ENCODE measurements around the gene ICAM3. TPM values are rescaled to one million over a fixed set of nuclear protein-coding genes. Genes with fewer than 3 reads are reported as not detected.
"Not testable (repeated sequence)": the region's sequence is repeated elsewhere in the genome, so short reads cannot be mapped to it uniquely, and the experiment has no call there.

Gene ICAM3, protein sequence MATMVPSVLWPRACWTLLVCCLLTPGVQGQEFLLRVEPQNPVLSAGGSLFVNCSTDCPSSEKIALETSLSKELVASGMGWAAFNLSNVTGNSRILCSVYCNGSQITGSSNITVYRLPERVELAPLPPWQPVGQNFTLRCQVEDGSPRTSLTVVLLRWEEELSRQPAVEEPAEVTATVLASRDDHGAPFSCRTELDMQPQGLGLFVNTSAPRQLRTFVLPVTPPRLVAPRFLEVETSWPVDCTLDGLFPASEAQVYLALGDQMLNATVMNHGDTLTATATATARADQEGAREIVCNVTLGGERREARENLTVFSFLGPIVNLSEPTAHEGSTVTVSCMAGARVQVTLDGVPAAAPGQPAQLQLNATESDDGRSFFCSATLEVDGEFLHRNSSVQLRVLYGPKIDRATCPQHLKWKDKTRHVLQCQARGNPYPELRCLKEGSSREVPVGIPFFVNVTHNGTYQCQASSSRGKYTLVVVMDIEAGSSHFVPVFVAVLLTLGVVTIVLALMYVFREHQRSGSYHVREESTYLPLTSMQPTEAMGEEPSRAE
- 8.7 TPM for total RNA-seq

DNA sequence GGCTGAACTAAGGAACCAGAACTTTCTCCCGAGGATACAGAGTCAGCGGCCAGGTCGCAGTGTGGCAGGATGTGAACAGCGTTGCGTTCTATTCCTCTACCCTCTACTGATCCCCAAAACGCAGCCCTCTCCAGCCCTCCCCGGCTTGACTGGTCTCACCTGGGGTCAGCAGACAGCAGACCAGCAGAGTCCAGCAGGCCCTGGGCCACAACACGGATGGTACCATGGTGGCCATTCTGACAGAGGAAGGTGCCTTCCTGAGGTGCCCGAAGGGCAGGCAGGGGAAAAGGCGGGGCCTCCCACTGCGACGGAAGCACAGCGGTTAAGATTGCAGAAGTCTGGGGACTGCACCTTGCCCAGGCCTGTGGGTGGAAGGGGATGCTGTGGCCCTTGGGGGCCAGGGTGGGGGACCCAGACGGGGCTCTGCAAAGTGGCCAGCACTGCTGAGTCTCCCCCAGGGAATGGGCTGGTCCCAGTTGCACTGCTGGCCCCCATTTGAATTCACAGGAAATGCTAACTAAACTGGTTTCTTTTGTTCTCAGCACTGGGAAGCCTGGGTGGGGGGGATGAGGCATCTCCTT is at the start of gene ICAM3:
TSS of gene ICAM3 (minus strand) at position 245 of the 581 bp plus-strand sequence. CDS start at position 235, 10 bp downstream.
- DNase-seq (ENCODE audit: low spot score), result no peak

DNA sequence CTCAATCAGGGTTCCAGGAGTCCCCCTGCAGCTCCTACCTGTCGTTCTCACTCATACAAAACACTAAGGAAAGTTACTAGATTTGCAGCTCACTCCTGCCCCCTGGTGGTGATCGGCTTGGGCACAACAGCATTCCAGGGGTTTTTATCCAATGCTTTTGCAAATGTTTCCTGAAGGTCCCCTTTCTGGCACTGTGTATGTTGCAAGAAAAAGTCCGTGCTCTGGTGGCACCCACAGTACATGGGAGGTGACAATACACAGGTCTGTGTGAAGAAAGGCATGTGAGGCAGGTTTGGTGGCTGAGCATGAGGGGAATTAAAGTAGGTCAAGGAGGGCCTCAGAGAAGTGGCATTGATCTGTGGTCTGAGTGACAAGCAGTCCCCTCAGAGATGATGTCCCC is 49.5 kb upstream of the ICAM3 start:
- peak; percentile 91 for DNase-seq (ENCODE audit: low spot score)

DNA sequence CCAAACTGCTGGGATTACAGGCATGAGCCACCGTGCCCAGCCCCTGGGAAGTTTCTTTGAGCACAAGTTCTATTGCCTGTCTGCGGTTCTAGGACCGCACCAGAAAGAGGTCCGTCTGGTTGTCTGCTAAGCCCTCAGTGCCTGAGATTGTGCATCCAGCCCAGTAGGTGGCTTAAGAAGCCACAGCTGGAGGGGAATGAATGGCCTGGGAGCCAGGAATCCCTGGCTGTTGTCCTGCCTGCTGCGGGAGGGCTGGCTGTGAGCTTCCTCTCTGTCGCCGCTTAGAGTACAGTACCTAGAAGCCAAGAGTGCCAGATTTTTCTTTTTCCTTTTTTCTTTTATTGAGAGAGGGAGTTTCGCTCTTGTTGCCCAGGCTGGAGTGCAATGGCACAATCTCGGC is 45.2 kb upstream of the ICAM3 start:
- DNase-seq (ENCODE audit: low spot score), result no peak

DNA sequence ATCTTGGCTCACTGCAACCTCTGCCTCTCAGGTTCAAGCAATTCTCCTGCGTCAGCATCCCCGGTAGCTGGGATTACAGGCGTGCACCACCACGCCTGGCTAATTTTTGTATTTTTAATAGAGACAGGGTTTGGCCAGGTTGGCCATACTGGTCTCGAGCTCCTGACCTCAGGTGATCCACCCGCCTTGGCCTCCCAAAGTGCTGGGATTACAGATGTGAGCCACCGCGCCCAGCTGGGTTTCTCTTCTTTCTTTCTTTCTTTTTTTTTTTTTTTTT is 43.7 kb upstream of the ICAM3 start:
- DNase-seq (ENCODE audit: low spot score), result not testable (repeated sequence)

DNA sequence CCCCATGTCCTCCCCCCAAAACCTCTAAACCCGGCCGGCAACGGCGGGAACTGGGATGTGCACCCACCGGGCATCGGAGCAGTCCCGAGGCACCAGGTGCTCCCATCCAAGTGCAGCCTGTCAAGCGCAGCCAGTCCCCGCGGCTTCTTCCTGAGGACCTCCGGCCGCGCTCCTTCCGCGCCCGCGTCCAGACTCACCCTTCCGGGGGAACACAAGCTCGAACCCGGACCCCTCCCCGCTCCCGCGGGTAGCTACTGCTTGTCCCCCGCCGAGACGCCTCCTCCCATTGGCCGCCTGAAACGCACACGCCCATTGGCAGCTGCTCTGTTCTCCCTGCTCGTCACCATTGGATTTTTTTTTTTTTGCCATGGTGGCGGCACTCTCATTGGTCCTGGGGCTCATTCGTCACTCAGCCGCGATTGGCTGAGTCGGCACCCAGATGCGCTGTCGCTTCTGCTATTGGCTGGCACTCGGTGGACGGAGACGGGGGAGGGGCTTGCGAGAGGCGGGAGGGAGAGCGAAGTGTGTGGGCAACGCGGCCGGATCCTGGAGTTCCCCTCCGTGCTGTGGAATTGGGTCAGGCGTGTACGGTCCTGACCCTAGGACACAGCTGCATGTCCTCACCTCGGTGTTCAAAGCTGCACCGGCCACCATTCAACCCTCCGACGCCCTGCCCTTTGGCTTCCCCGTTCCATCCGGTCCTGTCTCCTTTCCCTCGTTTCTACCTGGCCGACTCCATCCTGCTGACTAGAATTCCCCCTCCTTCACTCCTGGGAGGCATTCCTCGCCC is 41.1 kb upstream of the ICAM3 start, which contains the start of gene TYK2:
TSS of gene TYK2 (minus strand) at position 260 of the 790 bp plus-strand sequence. CDS start 2,166 bp downstream, outside the sequence.
- DNase-seq (ENCODE audit: low spot score), result peak; percentile 98

DNA sequence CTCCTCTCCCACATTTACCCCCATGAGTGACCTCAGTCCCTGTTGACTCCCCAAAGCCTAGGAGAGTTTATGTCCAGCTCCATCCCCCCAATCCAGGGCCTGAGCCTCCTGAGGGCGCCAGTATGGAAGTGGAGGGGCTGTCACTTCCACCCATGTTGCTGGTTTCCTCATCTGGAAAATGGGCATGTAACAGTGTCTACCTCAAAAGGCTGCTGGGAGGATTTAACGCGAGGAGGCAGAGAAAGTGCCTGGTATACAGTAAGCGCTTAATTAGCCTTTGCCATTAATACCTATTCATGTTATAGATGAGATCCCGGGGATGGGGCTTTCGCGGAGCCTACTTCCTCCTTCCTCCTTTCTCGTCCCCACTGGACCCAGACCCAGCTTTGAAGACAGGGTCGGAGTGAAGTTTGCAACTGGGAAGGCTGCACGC is 40.5 kb upstream of the ICAM3 start:
- no peak for DNase-seq (ENCODE audit: low spot score)

DNA sequence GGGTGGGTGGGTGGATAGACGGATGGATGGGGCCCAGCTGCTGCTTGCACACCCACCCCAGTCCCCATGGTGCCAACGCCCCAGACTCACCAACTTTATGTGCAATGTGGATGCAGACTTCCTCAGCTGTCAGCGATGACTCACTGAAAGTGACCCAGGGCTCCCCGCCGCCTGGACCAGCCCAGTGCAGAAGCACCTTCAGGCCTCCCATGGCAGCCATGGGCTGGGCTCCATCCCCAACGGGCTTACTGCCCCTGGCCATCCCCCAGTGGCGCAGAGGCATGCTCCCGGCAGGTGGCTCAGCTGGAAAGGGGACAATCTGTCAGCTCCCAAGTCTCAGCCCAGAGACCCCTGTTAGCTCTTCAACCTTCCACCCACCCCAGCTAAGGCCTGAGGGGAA is 38.7 kb upstream of the ICAM3 start:
- no peak for DNase-seq (ENCODE audit: low spot score)

DNA sequence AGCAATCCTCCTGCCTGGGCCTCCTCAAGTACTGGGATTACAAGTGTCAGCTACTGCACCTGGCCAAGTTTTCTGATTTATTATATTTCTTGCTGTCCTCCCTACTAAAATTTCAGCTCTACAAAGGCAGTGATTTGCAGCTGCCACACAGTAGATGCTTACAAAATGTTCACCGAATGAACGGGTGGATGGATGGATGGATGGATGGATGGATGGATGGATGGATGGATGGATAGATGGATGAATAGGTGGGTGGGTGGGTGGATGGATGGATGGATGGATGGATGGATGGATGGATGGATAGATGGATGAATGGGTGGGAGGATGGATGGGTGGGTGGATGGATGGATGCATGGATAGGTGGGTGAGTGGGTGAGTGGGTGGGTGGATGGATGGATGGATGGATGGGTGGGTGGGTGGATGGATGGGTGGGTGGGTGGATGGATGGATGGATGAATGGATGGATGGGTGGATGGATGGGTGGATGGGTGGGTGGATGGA is 37.8 kb upstream of the ICAM3 start:
- not testable (repeated sequence) for DNase-seq (ENCODE audit: low spot score)

DNA sequence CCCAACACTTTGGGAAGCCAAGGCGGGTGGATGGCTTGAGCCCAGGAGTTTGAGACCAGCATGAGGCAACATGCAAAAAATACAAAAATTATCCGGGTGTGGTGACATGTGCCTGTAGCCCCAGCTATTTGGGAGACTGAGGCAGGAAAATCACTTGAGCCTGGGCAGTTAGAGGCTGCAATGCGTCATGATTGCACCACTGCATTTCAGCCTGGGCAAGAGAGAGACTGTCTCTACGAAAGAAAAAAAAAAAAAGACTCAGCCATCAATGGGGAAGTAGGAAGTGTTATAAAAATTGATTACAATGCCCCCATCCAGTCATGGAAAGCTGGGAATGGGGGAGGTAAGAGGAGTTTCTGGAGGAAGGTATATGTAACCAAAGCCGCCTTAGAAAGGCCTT is 35.5 kb upstream of the ICAM3 start:
- DNase-seq (ENCODE audit: low spot score), result no peak

DNA sequence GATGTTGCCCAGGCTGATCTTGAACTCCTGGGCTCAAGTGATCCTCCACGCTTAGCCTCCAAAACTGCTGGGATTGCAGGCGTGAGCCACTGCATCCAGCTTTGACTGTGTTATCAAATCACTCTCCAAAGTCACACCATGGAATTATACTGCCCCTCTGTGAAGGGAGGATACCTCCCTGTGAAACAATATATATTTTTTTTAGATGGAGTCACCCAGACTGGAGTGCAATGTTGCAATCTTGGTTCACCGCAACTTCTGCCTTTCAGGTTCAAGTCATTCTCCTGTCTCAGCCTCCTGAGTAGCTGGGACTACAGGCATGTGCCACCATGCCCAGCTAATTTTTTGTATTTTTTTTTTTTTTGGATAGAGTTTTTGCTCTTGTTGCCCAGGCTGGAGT is 33.3 kb upstream of the ICAM3 start:
- DNase-seq (ENCODE audit: low spot score), result no peak

DNA sequence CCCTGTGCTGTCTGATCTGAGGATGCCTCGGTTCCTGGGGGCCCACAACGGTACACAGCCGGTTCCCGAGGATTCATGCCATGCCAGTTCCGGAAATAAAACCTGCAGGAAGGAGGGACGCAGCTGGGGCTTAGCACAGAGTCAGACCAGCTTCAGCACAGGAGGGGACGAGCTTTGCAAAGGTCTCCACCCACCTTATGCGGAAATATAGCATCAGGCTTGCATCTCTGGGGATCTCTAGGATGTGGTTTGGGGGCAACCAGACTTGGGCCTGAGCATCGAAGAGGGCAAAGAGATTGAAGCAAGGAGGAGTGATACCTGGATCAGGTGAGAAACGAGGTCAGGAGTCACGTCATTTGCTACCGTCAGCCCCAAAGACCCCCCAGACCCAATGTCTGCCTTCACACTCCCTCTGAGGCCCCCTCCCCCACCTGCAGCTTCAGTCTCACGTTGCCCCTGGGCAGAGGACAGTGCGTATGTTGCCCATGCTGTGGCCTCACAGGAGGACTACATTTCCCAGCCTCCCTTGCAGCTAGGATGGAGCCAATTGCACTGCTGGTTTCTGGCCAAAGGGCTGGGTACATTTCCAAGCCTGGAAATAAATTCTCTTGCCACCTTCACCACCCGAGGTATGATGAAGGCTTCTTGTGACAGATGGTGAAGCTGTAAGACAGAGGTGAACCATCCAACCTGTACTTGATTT is 28.8 kb upstream of the ICAM3 start:
- DNase-seq (ENCODE audit: low spot score), result no peak

DNA sequence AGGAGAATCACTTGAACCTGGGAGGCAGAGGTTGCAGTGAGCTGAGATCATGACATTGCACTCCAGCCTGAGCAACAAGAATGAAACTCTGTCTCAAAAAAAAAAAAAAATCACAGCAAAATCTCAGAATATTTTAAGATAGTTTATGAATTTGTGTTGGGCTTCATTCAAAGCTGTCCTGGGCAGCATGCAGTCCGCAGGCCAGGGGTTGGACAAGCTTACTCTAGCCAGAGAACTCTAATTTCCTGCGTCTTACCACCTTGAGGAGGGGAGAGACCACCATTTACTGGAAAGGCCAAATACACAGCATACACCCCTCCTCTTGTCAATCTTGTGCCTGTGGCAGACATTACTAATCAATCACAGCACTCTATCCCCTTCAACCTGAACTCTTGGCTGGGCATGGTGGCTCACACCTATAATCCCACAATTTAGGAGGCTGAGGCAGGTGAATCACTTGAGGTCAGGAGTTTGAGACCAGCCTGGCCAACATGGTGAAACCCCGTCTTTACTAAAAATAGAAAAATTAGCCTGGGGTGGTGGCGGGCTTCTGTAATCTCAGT is 27.6 kb upstream of the ICAM3 start:
- not testable (repeated sequence) for DNase-seq (ENCODE audit: low spot score)

DNA sequence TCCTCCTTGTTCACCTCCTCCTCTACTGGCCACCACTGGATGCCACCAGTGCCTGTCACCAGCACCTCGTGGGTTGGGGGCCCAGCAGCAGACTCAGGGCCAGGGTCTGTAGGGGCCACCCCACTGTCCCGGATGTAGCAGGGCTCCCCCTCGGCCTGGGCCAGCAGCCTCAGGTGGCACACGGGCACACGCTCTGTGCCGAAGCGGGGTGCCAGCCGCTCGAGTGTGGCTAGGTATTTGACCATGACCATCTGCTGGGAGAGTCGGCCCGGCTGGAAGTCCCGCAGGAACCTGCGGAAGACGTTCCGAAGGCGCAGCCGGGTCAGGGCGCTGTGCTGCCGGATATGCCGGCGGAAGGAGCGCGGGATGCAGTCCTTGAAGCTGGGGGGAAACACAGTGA is 26.1 kb upstream of the ICAM3 start:
- no peak for DNase-seq (ENCODE audit: low spot score)

DNA sequence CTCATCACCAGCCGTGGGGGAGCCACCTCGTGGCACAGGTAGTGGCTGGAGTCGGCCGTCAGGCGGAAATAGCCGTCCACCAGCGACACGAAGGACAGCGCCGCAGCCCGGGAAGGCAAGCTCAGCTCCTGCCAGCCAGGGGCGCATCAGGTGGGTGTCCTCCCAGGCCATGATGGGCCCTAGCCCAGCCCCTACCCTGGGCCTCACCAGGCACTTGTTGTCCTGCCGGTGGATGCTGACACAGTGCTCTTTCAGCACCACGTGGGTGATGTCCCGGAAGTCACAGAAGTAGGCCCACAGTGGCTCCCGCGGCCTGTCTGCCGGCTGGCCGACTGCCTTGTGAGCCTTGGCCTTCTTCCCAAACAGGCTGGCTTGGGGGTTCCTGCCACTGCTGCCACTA is 25.2 kb upstream of the ICAM3 start:
- DNase-seq (ENCODE audit: low spot score), result no peak

DNA sequence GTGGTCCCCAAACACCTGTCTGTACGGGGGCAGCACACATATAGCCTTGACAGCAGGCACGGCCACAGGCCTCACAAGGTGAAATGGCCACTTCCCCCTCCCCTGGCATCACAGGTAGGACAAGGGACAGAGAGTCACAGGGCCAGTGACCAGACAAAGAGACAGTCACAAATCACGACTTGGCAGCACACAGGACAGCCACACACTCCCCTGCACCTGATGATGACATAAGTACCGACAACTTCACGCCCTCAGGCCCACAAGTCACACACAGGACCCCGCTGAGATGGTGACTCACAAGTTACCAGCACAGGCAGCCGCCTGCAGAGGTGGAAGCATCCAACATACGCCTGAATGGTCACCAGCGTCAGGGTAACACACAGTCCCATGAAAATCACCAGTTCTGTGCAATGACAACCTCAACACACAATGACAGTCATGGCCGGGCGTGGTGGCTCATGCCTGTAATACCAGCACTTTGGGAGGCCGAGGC is 24.4 kb upstream of the ICAM3 start:
- no peak for DNase-seq (ENCODE audit: low spot score)

DNA sequence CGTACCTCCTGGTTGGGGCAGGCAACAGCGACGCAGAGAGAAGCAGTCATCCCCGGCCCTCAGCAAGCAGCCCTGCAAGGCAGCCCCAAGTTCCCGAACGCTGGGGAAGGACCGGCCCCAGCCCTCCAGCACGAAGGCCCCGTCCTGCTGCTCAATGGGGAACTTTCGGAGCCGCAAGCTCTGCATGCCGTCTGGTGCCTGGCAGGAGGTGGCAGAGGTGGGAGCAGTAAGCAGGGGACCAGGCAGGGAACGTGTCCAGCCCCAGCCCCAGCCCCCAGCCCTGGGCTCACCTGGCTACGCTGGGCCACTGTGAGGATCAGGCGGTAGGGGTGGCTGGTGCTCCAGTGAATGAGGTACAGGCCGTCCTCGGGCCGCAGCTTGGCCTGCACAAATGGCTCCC is 22.8 kb upstream of the ICAM3 start:
- DNase-seq (ENCODE audit: low spot score), result no peak

DNA sequence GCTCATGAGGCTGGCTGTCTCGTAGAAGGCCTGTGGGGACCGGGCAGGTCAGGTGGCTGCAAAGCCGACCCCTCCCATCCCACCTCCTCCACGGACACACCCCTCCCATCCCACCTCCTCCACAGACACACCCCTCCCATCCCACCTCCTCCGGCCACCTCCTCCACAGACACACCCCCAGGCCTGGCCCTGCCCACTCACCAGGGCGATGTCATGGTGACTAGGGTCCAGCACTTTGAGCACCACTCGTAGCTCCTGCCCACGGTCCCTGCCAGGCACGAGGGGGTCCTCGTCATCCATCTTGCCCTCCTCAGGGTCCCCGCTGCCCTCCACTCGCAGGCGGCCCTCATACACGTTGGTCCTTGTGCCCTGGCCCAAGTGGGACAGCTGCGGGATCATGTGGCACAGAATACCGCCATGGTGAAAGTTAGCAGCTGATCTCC is 22.2 kb upstream of the ICAM3 start:
- no peak for DNase-seq (ENCODE audit: low spot score)

DNA sequence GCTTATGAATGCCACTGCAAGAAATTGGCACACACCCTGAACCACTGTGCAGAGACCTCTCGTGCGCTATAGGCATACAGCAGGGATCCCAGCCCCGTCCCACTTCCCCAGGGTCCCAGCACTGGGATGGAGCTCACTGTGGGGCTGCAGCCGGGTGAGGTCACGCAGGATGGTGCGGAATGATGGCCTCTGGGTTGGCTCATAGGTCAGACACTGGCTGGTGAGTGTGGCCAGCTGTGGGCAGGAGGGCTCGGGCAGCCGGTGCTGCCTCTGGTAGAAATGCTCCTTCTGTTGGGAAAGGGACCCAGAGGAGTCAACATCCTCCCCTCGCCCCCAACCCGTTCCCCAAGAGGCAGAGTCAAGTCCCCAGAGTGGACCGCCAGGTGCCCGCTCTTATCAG is 17.0 kb upstream of the ICAM3 start:
- no peak for DNase-seq (ENCODE audit: low spot score)

DNA sequence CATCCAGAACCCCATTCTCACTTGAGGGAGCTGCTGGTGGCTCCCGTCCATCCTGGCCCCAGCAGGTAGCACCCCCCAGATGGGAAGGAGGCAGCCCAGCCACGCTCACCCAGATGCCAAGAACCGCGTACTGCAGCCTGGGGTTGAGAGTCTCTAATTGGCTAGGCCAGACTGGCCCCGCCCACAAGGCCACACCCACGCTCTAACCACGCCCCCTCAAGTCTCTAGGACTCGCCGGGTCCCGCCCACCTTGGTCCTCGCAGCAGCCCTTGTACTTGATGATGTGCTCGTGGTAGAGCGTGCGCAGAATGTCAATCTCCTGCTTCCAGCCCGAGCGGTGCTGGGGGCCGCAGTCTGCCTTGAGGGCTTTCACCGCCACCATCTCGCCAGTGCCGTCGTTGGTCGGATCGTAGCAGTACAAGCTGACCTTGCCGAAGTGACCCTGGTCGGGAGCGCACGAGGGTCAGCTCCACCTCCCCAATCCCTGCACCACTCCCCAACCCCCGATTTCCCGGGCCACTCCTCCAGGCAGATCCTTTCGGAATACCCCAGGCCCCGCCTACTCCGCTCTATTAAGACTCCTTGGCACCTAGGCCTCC is 14.5 kb upstream of the ICAM3 start:
- no peak for DNase-seq (ENCODE audit: low spot score)
